HEK293 (cell line): Measurements from ENCODE around the gene TRMT112.

Experiments
- BCL6B ChIP-seq: fragments of 450-650 bp; formaldehyde crosslinking; IDR thresholded peaks from 2 replicates; pipeline ENCODE4 v1.5.1; 2017; ENCODE audit warnings: missing biosample characterization, missing genetic modification characterization
- ELK4 ChIP-seq: IDR thresholded peaks from 2 replicates; pipeline ENCODE4 v1.6.1; 2011; ENCODE audit warnings: mild to moderate bottlenecking, low read depth, low read length, borderline replicate concordance
- FEZF1 ChIP-seq: fragments of 450-650 bp; formaldehyde crosslinking; IDR thresholded peaks from 2 replicates; pipeline ENCODE4 v1.5.1; 2016; ENCODE audit warnings: missing biosample characterization, missing genetic modification characterization
- KLF1 ChIP-seq: fragments of 450-650 bp; formaldehyde crosslinking; IDR thresholded peaks from 2 replicates; pipeline ENCODE4 v1.5.1; 2016; ENCODE audit warnings: missing biosample characterization, missing genetic modification characterization
- KLF8 ChIP-seq: fragments of 450-650 bp; formaldehyde crosslinking; IDR thresholded peaks from 2 replicates; pipeline ENCODE4 v1.5.1; 2016; ENCODE audit warnings: missing biosample characterization, missing genetic modification characterization
- MZF1 ChIP-seq: fragments of 450-650 bp; formaldehyde crosslinking; IDR thresholded peaks from 2 replicates; pipeline ENCODE4 v1.5.1; 2017; ENCODE audit warnings: missing biosample characterization, missing genetic modification characterization, borderline replicate concordance
- PRDM10 ChIP-seq: fragments of 450-650 bp; formaldehyde crosslinking; IDR thresholded peaks from 2 replicates; pipeline ENCODE4 v1.5.1; 2016; ENCODE audit warnings: missing biosample characterization, missing genetic modification characterization
- SETDB1 ChIP-seq: IDR thresholded peaks from one replicate; pipeline ENCODE4 v1.6.1; 2017; ENCODE audit warnings: mild to moderate bottlenecking, low read length, moderate library complexity, mixed read lengths; ENCODE audit not compliant: insufficient read length
- WT1 ChIP-seq: fragments of 450-650 bp; formaldehyde crosslinking; IDR thresholded peaks from 2 replicates; pipeline ENCODE4 v1.5.1; 2016; ENCODE audit warnings: missing biosample characterization, missing genetic modification characterization
- ZBTB17 ChIP-seq: fragments of 450-650 bp; formaldehyde crosslinking; IDR thresholded peaks from 2 replicates; pipeline ENCODE4 v1.5.1; 2016; ENCODE audit warnings: missing biosample characterization, missing genetic modification characterization
- ZNF133 ChIP-seq: fragments of 450-650 bp; formaldehyde crosslinking; IDR thresholded peaks from 2 replicates; pipeline ENCODE4 v1.5.1; 2016; ENCODE audit warnings: missing biosample characterization, missing genetic modification characterization
- ZNF18 ChIP-seq: fragments of 450-650 bp; formaldehyde crosslinking; IDR thresholded peaks from 2 replicates; pipeline ENCODE4 v1.5.1; 2016; ENCODE audit warnings: missing biosample characterization, missing genetic modification characterization
- ZNF19 ChIP-seq: fragments of 450-650 bp; formaldehyde crosslinking; IDR thresholded peaks from 2 replicates; pipeline ENCODE4; 2016; ENCODE audit warnings: missing biosample characterization, missing genetic modification characterization, low read depth
- ZNF223 ChIP-seq: fragments of 450-650 bp; formaldehyde crosslinking; IDR thresholded peaks from 2 replicates; pipeline ENCODE4 v1.5.1; 2016; ENCODE audit warnings: missing biosample characterization, missing genetic modification characterization
- ZNF274 ChIP-seq, 2 experiments: fragments of 200-500 bp in 1 of 2; fragments of 450-650 bp in 1 of 2; sonication (Bioruptor generic) in 1 of 2; formaldehyde crosslinking in 1 of 2; IDR thresholded peaks; 2 replicates each; pipeline versions ENCODE4 v1.5.1 to v1.6.1; 2014 to 2016; ENCODE audit warnings: borderline replicate concordance in 1 of 2, inconsistent platforms in 1 of 2, low read length in 1 of 2, missing biosample characterization in 1 of 2, missing genetic modification characterization in 1 of 2
- ZNF280D ChIP-seq: fragments of 450-650 bp; formaldehyde crosslinking; IDR thresholded peaks from 2 replicates; pipeline ENCODE4 v1.5.1; 2016; ENCODE audit warnings: missing biosample characterization, missing genetic modification characterization
- ZNF335 ChIP-seq: fragments of 450-650 bp; formaldehyde crosslinking; conservative IDR thresholded peaks from 2 replicates; pipeline ENCODE4 v1.5.1; 2016; ENCODE audit warnings: missing biosample characterization, missing genetic modification characterization
- ZNF391 ChIP-seq: fragments of 450-650 bp; formaldehyde crosslinking; IDR thresholded peaks from 2 replicates; pipeline ENCODE4 v1.5.1; 2016; ENCODE audit warnings: low read depth, missing biosample characterization, missing genetic modification characterization, borderline replicate concordance
- ZNF394 ChIP-seq: fragments of 450-650 bp; formaldehyde crosslinking; IDR thresholded peaks from 2 replicates; pipeline ENCODE4 v1.5.1; 2016; ENCODE audit warnings: missing biosample characterization, missing genetic modification characterization, mild to moderate bottlenecking, moderate library complexity, borderline replicate concordance
- ZNF398 ChIP-seq: fragments of 450-650 bp; formaldehyde crosslinking; IDR thresholded peaks from 2 replicates; pipeline ENCODE4 v1.5.1; 2017; ENCODE audit warnings: missing biosample characterization, missing genetic modification characterization
- ZNF501 ChIP-seq: fragments of 450-650 bp; formaldehyde crosslinking; IDR thresholded peaks from 2 replicates; pipeline ENCODE4 v1.5.1; 2016; ENCODE audit warnings: missing biosample characterization, missing genetic modification characterization
- ZNF549 ChIP-seq: fragments of 450-650 bp; IDR thresholded peaks from 2 replicates; pipeline ENCODE4 v1.5.1; 2018; ENCODE audit warnings: missing biosample characterization, missing genetic modification characterization, mild to moderate bottlenecking, inconsistent platforms, moderate library complexity
- ZNF558 ChIP-seq: fragments of 450-650 bp; formaldehyde crosslinking; IDR thresholded peaks from 2 replicates; pipeline ENCODE4 v1.5.1; 2016; ENCODE audit warnings: missing biosample characterization, missing genetic modification characterization
- ZNF561 ChIP-seq: fragments of 450-650 bp; IDR thresholded peaks from 2 replicates; pipeline ENCODE4 v1.5.1; 2018; ENCODE audit warnings: missing biosample characterization, missing genetic modification characterization, borderline replicate concordance
- ZNF707 ChIP-seq: fragments of 450-650 bp; formaldehyde crosslinking; IDR thresholded peaks from 2 replicates; pipeline ENCODE4 v1.5.1; 2016; ENCODE audit warnings: missing biosample characterization, missing genetic modification characterization
- ZNF830 ChIP-seq: fragments of 450-650 bp; IDR thresholded peaks from 2 replicates; pipeline ENCODE4 v1.5.0; 2018; ENCODE audit warnings: missing biosample characterization, missing genetic modification characterization, low read depth, mild to moderate bottlenecking, moderate library complexity
- ZNF843 ChIP-seq: fragments of 450-650 bp; formaldehyde crosslinking; IDR thresholded peaks from 2 replicates; pipeline ENCODE4 v1.5.1; 2016; ENCODE audit warnings: missing biosample characterization, missing genetic modification characterization

Gene TRMT112

GRCh38 chr11:64317325-64317960 lies at the start of gene TRMT112 (continued):
- TF ChIP-seq ZNF398 (no peak), KLF8 (tag by site-specific recombination) (peak; percentile 42; the same call in 1 of the 2 replicates), FEZF1 (tag by site-specific recombination) (no peak), MZF1 (tag by site-specific recombination) (no peak), ZNF274 (IDR thresholded peaks at IDR 0.05; ENCODE audit: low read length) (no peak), ZNF274 (tag by site-specific recombination; IDR thresholded peaks at IDR 0.05; ENCODE audit: borderline replicate concordance) (no peak), ZNF549 (tag by site-specific recombination) (no peak), KLF1 (tag by site-specific recombination) (no peak), ZNF830 (tag by site-specific recombination) (no peak), ZNF394 (peak; percentile 82; the same call in 1 of the 2 replicates), ZNF223 (tag by site-specific recombination) (no peak), SETDB1 (no peak), PRDM10 (tag by site-specific recombination) (0 out of 2 replicates have a peak, but pooled peaks have one; percentile 57), WT1 (tag by site-specific recombination) (no peak), ZNF558 (tag by site-specific recombination) (no peak), ZNF335 (tag by site-specific recombination) (peak; percentile 58), ZNF133 (tag by site-specific recombination) (no peak), BCL6B (tag by site-specific recombination) (no peak), ZNF561 (peak; percentile 43; the same call in 1 of the 2 replicates), ZNF843 (no peak), ZNF501 (tag by site-specific recombination) (peak; percentile 77; the same call in 1 of the 2 replicates), ZBTB17 (tag by site-specific recombination) (peak; percentile 85), ZNF707 (tag by site-specific recombination) (no peak), ZNF18 (tag by site-specific recombination) (no peak), ZNF391 (tag by site-specific recombination) (no peak), ZNF19 (tag by site-specific recombination) (no peak), ELK4 (peak; percentile 95), ZNF280D (tag by site-specific recombination) (no peak)
